Ishikawa (cell line): ENCODE measurements around the gene NAA40.

ENCODE experiments used
- CEBPB ChIP-seq: IDR thresholded peaks from 2 replicates; pipeline ENCODE4 v1.6.1; 2012
- CREB1 ChIP-seq: IDR thresholded peaks from 2 replicates; pipeline ENCODE4 v1.6.1; 2012; ENCODE audit warnings: low read depth
- EGR1 ChIP-seq: IDR thresholded peaks from 2 replicates; pipeline ENCODE4 v1.6.1; 2012
- EP300 ChIP-seq: IDR thresholded peaks from 2 replicates; pipeline ENCODE4 v1.6.1; 2012; ENCODE audit warnings: borderline replicate concordance
- FOXM1 ChIP-seq: IDR thresholded peaks from 2 replicates; pipeline ENCODE4 v1.6.1; 2012; ENCODE audit warnings: low read depth, borderline replicate concordance
- NFIC ChIP-seq: IDR thresholded peaks from 2 replicates; pipeline ENCODE4 v1.6.1; 2012
- RAD21 ChIP-seq: IDR thresholded peaks from 2 replicates; pipeline ENCODE4 v1.6.1; 2012; ENCODE audit warnings: low read depth
- TAF1 ChIP-seq: IDR thresholded peaks from 2 replicates; pipeline ENCODE4 v1.6.1; 2012; ENCODE audit warnings: low read depth, mild to moderate bottlenecking
- TCF12 ChIP-seq: IDR thresholded peaks from 2 replicates; pipeline ENCODE4 v1.6.1; 2012; ENCODE audit warnings: low read depth
- TEAD4 ChIP-seq: IDR thresholded peaks from 2 replicates; pipeline ENCODE4 v1.6.1; 2012
- USF1 ChIP-seq: IDR thresholded peaks from 2 replicates; pipeline ENCODE4 v1.6.1; 2012
- YY1 ChIP-seq: IDR thresholded peaks from 2 replicates; pipeline ENCODE4 v1.6.1; 2012; ENCODE audit warnings: low read depth
- ZBTB7A ChIP-seq: IDR thresholded peaks from 2 replicates; pipeline ENCODE4 v1.6.1; 2012; ENCODE audit warnings: low read depth
- TF ChIP-seq, protein P1 (sequence below): IDR thresholded peaks from 2 replicates; pipeline ENCODE4 v1.6.1; 2012; ENCODE audit warnings: low read depth, mild to moderate bottlenecking
- TF ChIP-seq, protein P2 (sequence below): IDR thresholded peaks from 2 replicates; pipeline ENCODE4 v1.6.1; 2012

The NAA40 gene

DNA sequence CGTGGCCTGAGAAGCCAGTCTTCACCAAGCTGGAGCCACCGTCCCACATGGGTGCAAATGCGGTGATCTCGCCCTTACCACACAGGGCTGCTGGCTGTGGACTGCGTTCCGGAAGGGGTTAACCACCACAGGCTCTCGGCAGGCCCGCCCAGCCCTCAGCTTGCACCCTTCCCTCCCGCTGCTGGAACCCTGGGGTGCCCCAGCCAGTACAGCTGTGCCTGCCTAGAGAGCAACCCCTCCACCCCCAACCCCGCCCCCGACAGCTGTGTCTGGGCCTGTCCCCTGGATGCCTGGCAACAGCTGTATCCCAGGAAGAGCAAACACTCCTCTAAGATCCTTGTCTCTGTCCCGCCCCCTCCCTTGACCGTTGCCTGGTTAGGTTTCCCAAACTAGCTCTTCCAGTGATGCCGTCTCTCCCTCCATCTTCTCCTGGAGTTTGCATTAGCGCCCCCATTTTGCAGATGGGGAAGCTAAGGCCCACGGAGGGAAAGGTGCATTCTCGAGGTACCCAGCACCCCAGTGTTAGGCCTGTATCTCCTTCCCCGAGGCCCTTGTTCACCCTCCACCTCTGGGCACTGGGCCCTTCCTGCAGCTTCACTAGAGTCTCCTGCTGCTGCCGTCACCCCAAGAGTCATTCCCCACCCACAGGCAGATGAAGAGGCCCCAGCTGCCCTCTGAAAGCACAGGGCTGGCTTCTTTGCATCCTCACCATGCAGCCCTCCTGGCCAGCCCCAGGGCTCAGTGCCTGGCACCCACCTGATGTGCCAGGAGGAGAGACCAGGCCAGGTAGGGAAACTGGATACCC, 23.0 kb downstream of the NAA40 start:
- TF ChIP-seq RAD21 = no peak
- TF ChIP-seq ZBTB7A = no peak
- TF ChIP-seq EGR1 = no peak
- no peak for TF ChIP-seq USF1
- no peak for TF ChIP-seq YY1
- no peak for TF ChIP-seq CEBPB
- no peak for TF ChIP-seq TAF1
- TF ChIP-seq, protein P1, sequence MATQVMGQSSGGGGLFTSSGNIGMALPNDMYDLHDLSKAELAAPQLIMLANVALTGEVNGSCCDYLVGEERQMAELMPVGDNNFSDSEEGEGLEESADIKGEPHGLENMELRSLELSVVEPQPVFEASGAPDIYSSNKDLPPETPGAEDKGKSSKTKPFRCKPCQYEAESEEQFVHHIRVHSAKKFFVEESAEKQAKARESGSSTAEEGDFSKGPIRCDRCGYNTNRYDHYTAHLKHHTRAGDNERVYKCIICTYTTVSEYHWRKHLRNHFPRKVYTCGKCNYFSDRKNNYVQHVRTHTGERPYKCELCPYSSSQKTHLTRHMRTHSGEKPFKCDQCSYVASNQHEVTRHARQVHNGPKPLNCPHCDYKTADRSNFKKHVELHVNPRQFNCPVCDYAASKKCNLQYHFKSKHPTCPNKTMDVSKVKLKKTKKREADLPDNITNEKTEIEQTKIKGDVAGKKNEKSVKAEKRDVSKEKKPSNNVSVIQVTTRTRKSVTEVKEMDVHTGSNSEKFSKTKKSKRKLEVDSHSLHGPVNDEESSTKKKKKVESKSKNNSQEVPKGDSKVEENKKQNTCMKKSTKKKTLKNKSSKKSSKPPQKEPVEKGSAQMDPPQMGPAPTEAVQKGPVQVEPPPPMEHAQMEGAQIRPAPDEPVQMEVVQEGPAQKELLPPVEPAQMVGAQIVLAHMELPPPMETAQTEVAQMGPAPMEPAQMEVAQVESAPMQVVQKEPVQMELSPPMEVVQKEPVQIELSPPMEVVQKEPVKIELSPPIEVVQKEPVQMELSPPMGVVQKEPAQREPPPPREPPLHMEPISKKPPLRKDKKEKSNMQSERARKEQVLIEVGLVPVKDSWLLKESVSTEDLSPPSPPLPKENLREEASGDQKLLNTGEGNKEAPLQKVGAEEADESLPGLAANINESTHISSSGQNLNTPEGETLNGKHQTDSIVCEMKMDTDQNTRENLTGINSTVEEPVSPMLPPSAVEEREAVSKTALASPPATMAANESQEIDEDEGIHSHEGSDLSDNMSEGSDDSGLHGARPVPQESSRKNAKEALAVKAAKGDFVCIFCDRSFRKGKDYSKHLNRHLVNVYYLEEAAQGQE = no peak
- TF ChIP-seq FOXM1 = no peak
- no peak for TF ChIP-seq TCF12
- TF ChIP-seq, protein P2, sequence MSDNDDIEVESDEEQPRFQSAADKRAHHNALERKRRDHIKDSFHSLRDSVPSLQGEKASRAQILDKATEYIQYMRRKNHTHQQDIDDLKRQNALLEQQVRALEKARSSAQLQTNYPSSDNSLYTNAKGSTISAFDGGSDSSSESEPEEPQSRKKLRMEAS = no peak
- TF ChIP-seq CREB1 = no peak
- no peak for TF ChIP-seq EP300
- no peak for TF ChIP-seq NFIC
- no peak for TF ChIP-seq TEAD4

DNA sequence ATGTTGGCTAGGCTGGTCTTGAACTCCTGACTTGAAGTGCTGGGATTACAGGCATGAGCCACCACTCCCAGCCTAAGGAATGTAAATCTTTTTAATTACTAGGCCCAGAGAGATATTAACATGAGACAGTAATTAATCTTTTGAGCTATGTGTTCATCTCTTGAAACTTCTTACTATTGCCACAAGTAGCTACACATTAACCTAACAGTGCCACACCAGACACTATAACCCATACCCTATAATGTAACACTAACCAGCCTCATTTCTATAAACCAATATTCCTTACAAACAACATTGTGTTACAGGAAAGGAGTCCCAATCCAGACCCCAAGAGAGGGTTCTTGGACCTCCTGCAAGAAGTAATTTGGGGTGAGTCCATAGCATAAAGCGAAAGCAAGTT, 27.6 kb downstream of the NAA40 start:
- TF ChIP-seq, protein P2 = no peak
- TF ChIP-seq CREB1 = no peak
- no peak for TF ChIP-seq TEAD4
- TF ChIP-seq TCF12 = no peak
- no peak for TF ChIP-seq NFIC
- TF ChIP-seq EGR1 = no peak

- TF ChIP-seq TAF1 (no peak), CEBPB (no peak), TCF12 (no peak), NFIC (no peak), EP300 (no peak), YY1 (no peak)
- TF ChIP-seq, protein P1 = no peak
These were observed 30.7 kb downstream of the NAA40 start for GRCh38 chr11:63969461-63969860.

DNA sequence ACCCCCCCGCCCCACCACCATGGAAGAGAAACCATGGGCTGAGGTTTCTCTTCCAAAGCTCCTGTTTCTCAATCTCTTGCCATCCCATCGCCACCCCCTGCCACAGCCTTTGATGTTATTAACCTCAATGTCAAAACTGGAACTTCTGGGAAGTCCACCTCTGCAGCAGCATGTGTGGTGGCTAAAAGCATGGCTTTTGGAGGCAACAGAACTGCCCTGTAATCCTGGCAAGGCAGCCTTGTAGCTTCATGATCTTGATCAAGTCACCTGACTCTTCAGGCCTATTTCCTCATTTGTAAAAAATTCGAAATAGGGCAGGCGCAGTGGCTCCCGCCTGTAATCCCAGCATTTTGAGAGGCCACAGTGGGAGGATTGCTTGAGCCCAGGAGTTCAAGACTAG, 32.1 kb downstream of the NAA40 start:
- TF ChIP-seq TEAD4 = no peak
- no peak for TF ChIP-seq EP300
- TF ChIP-seq CREB1 = no peak
- no peak for TF ChIP-seq NFIC
- no peak for TF ChIP-seq EGR1
- TF ChIP-seq TCF12 = no peak

GRCh38 chr11:63974259-63975143, 35.7 kb downstream of the NAA40 start, which contains the start of gene COX8A:
Gene COX8A, plus strand, starts transcription at chr11:63974620. Its CDS starts 61 bp downstream, at chr11:63974681.
- TF ChIP-seq, protein P1 = no peak
- TF ChIP-seq NFIC = peak; percentile 23; the same call in 1 of the 2 replicates
- TF ChIP-seq CEBPB = peak; percentile 67
- TF ChIP-seq CREB1 = peak; percentile 90
- TF ChIP-seq, protein P2 = peak; percentile 35; the same call in 1 of the 2 replicates
- TF ChIP-seq ZBTB7A = no peak
- peak; percentile 97 for TF ChIP-seq FOXM1
- 0 out of 2 replicates have a peak, but pooled peaks have one; percentile 10 for TF ChIP-seq EGR1
- no peak for TF ChIP-seq USF1
- no peak for TF ChIP-seq EP300
- TF ChIP-seq TEAD4 = peak; percentile 57
- TF ChIP-seq TCF12 = peak; percentile 71; the same call in 1 of the 2 replicates
- TF ChIP-seq RAD21 = no peak
- peak; percentile 90 for TF ChIP-seq TAF1
- TF ChIP-seq YY1 = peak; percentile 97
